Right lobe of liver (tissue), 6 donors: ENCODE results near the gene HAUS7. TPM values are rescaled to one million over a fixed set of nuclear protein-coding genes. Genes with fewer than 3 reads are reported as not detected.
A peak's percentile ranks its signal among the peaks of the same experiment; 100 is the strongest.

Experiments
- ATAC-seq, 4 donors: fragments of 200-7000 bp; cut with Tn5 transposase; one replicate each; pipeline ENCODE4 v1.9.1; 2020; ENCODE audit warnings: mild to moderate bottlenecking in 4 of 4, moderate library complexity in 4 of 4
- DNase-seq, 3 donors: peaks; one replicate each; pipeline ENCODE4 v3.0.0-alpha.2; 2020
- H3K27ac ChIP-seq, 3 donors: fragments of 200-600 bp; one replicate each; pipeline ENCODE4 v1.8.0; 2022
- H3K27me3 ChIP-seq, 2 donors: fragments of 200-600 bp; one replicate each; pipeline ENCODE4 v1.8.0; 2022
- H3K36me3 ChIP-seq, 4 donors: fragments of 200-600 bp; sonication (generic) in 1 of 4; one replicate each; pipeline versions ENCODE4 v1.5.1 to v1.8.0; 2017 to 2022; ENCODE audit warnings: control low read depth in 1 of 4
- H3K4me1 ChIP-seq, 4 donors: fragments of 200-600 bp; sonication (generic) in 1 of 4; one replicate each; pipeline versions ENCODE4 v1.5.1 to v1.8.0; 2017 to 2022; ENCODE audit warnings: control low read depth in 1 of 4
- H3K4me3 ChIP-seq, 3 donors: fragments of 200-600 bp; one replicate each; pipeline ENCODE4 v1.8.0; 2022
- H3K9me3 ChIP-seq, 4 donors: fragments of 200-600 bp; sonication (generic) in 1 of 4; one replicate each; pipeline versions ENCODE4 v1.5.1 to v1.8.0; 2017 to 2022; ENCODE audit warnings: control low read depth in 1 of 4
- CTCF ChIP-seq, 4 donors: fragments of 200-600 bp in 3 of 4; fragments of 450-650 bp in 1 of 4; IDR thresholded peaks; one replicate each; pipeline versions ENCODE4 v1.5.1 to v1.8.0; 2016 to 2022; ENCODE audit warnings: antibody characterized with exemption in 4 of 4, mild to moderate bottlenecking in 2 of 4
- POLR2A ChIP-seq: fragments of 450-650 bp; IDR thresholded peaks from one replicate; pipeline ENCODE4 v1.6.1; 2017; ENCODE audit warnings: antibody characterized with exemption, mild to moderate bottlenecking
- WGBS: methylation state at CpG from one replicate; pipeline ENCODE4 v1.1.6; 2018; ENCODE audit warnings: low coverage, low lambda C conversion rate; ENCODE audit not compliant: insufficient coverage; ENCODE audit errors: missing lambda C conversion rate; 5-methylcytosine and 5-hydroxymethylcytosine counted together
- intact Hi-C, 2 donors: fragments of 100-400 bp; cut with DNase I; formaldehyde crosslinking; loops; one replicate each; pipeline versions ENCODE4 v1.11.2 to v1.14.1; 2022
- total RNA-seq, 6 experiments: library from RNA; depleted of rRNA in 2 of 6; stranded (reverse); fragments of >200 nt in 2 of 6; fragmentation: NEBNext Ultra II Directional in 3 of 6; extraction: Animal tissue kit (Norgen Biotek cat#: 25700) in 3 of 6; gene quantifications; one replicate each; pipeline versions ENCODE4 v1.1.0 to v1.2.4, GENCODE V29; 2016 to 2023
- donor health status: DM: no; HTN: yes; CAD: no.
- donor health status: DM: no; HTN: no; CAD: no.
- donor health status: DM: no; HTN: no; CAD: no.
- donor health status: DM: no; HTN: yes; CAD: no.
- donor health status: DM: no; HTN: yes; CAD: no.

Gene HAUS7
- total RNA-seq, 6 experiments from 2014 or later, result 5.6 to 14.9 (median 8.8) TPM

- no peak overlapping the region for H3K4me3 ChIP-seq
- no peaks in the 10 kb centered on the region for H3K27me3 ChIP-seq
- DNase-seq (no peak), ATAC-seq (no peak)
- WGBS, result 100% methylated on average over 1 of the region's 17 CpGs
- TF ChIP-seq POLR2A, result no peak
- no peak for TF ChIP-seq CTCF (IDR thresholded peaks at IDR 0.05)
- no peak overlapping the region for H3K27ac ChIP-seq
- no peaks in the 10 kb centered on the region for H3K36me3 ChIP-seq
- intact Hi-C loops, result no loop called here
- no peaks in the 10 kb centered on the region for H3K4me1 ChIP-seq
- H3K9me3 ChIP-seq, result no peaks in the 10 kb centered on the region
Observed at GRCh38 chrX:153446950-153447580, 23.3 kb downstream of the HAUS7 start.

- no peaks in the 10 kb centered on the region for H3K27me3 ChIP-seq
- ATAC-seq (no peak), DNase-seq (no peak)
- H3K4me3 ChIP-seq, result no peak overlapping the region
- no peaks in the 10 kb centered on the region for H3K9me3 ChIP-seq
- no peak overlapping the region for H3K27ac ChIP-seq
- 50% methylated on average over 1 of the region's 10 CpGs for WGBS
- H3K36me3 ChIP-seq, result no peaks in the 10 kb centered on the region
- intact Hi-C loops, result no loop called here
- H3K4me1 ChIP-seq, result no peaks in the 10 kb centered on the region
- TF ChIP-seq CTCF (IDR thresholded peaks at IDR 0.05) (no peak), POLR2A (no peak)
Observed at GRCh38 chrX:153446636-153446936, 23.8 kb downstream of the HAUS7 start.

GRCh38 chrX:153445856-153446635 lies 24.3 kb downstream of the HAUS7 start, which contains the start of gene TREX2:
Gene TREX2 (minus strand): TSS chrX:153446056. CDS start chrX:153445430, 626 bp downstream.
- H3K4me3 ChIP-seq, result no peak within 1 kb of the TSS
- peak in 1 of 3 donors; percentile 50 for DNase-seq
- no peaks in the 10 kb centered on the region for H3K9me3 ChIP-seq
- no peaks in the 10 kb centered on the region for H3K4me1 ChIP-seq
- 80% methylated on average over 1 of the region's 30 CpGs for WGBS
- H3K36me3 ChIP-seq, result no peaks in the 10 kb centered on the region
- TF ChIP-seq CTCF (IDR thresholded peaks at IDR 0.05) (no peak), POLR2A (no peak)
- H3K27me3 ChIP-seq, result no peaks in the 10 kb centered on the region
- no peak for ATAC-seq
- no peak within 1 kb of the TSS for H3K27ac ChIP-seq
- intact Hi-C loops, result no loop called here

- H3K36me3 ChIP-seq, result no peaks in the 10 kb centered on the region
- ATAC-seq (no peak), DNase-seq (no peak)
- H3K27ac ChIP-seq, result no peak overlapping the region
- WGBS, result no CpG with 5 or more reads among the region's 35 CpGs
- H3K4me3 ChIP-seq, result no peak overlapping the region
- no peaks in the 10 kb centered on the region for H3K4me1 ChIP-seq
- no peaks in the 10 kb centered on the region for H3K27me3 ChIP-seq
- intact Hi-C loops, result no loop called here
- TF ChIP-seq CTCF (IDR thresholded peaks at IDR 0.05) (no peak), POLR2A (no peak)
- H3K9me3 ChIP-seq, result no peaks in the 10 kb centered on the region
Observed at GRCh38 chrX:153445106-153445855, 25.1 kb downstream of the HAUS7 start.
